Measurements from ENCODE around the gene MMP25. TPM values are rescaled to one million over a fixed set of nuclear protein-coding genes. Genes with fewer than 3 reads are reported as not detected.

MMP25 gene
- total and polyA plus RNA-seq, 2 donors (not counting 1 experiment from before 2014, with no cell fraction given), result 0.12 to 0.22 TPM

DNA sequence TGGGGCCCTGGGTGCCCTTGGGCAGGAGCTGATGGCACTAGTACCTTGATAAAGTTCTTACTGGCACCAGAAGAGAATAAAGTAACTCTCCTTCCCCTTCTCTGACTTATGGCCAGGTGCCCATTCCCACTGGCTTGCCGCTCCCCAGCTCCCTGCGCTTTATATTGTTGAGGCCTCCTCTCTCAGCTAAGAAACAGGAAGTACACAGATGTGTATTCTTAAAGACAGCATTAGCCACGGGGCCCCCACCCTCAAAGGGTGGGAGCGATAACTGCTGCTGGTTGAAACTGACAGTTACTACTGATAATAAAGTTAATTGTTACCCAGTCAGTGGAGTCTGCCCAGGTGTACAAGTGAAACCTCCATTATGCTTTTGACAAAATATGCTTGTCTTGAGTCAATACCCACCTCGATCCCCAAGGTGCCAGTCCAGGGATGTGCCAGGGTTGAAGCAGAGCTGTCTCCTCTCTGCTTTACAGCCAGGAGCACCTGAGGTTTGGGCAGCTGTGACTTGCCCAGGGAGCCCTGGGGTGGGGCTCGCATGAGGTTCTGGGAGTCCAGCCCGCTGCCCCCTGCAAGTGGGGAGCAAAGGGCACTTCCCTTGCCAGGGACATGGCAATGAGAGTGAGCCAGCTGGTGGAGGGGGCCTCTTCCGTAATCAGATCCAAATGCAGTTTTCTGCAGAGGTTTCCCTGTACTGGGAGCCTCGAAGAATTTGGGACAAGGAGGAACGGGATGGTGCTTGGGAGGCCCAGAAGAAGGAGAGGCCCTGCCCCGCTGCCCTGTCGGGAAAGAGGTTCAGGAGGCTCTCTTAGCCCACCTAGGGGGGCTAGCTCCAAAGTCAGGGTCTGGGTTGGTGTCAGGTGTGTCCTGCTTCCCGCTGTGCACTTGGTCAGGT is 39.1 kb upstream of the MMP25 start:
- H3K4me3 ChIP-seq (ENCODE audit: control extremely low read depth in 1 of 5, extremely low read depth in 1 of 5, insufficient read depth in 1 of 5, low read depth in 2 of 5, low read length in 4 of 5), result peak overlapping the region in 2 of 5 experiments; percentile 37 to 44
- peaks cover 0 to 19% (median 9%) of the 10 kb centered on the region in 4 experiments for H3K27me3 ChIP-seq (replicated peaks in 1 of 4; ENCODE audit: control extremely low read depth in 1 of 4, control insufficient read depth in 3 of 4, insufficient read depth in 4 of 4, low read length in 3 of 4)
- POLR2A ChIA-PET, result no interaction called here

GRCh38 chr16:3007957-3008689 is 38.2 kb upstream of the MMP25 start:
- H3K27ac ChIP-seq (ENCODE audit: low read length in 2 of 2), result no peak overlapping the region
- H3K9ac ChIP-seq (ENCODE audit: low read length), result peak overlapping the region; percentile 32
- Mint-ChIP-seq H3K4me1 (peaks cover 26% of the 10 kb centered on the region), H3K27me3 (peaks cover 9% of the 10 kb centered on the region), H3K4me3 (peak overlapping the region; percentile 58), H3K9me3 (ENCODE audit: insufficient read depth) (no peaks in the 10 kb centered on the region), H3K27ac (no peak overlapping the region)
- H3K9me3 ChIP-seq (ENCODE audit: control extremely low read depth in 1 of 3, control insufficient read depth in 2 of 3, insufficient read depth in 1 of 3, low read length in 2 of 3), result peaks cover 0 to 18% (median 0%) of the 10 kb centered on the region in 3 donors
- no peaks in the 10 kb centered on the region for H4K20me1 ChIP-seq (ENCODE audit: control insufficient read depth, insufficient read depth, low read length, poor library complexity, severe bottlenecking)
- no peaks in the 10 kb centered on the region for H3K36me3 ChIP-seq (replicated peaks in 1 of 2; ENCODE audit: control extremely low read depth in 1 of 2, control insufficient read depth in 1 of 2, extremely low read depth in 1 of 2, insufficient read depth in 2 of 2, low read length in 1 of 2)
- TF ChIP-seq CTCF (IDR thresholded peaks at IDR 0.05), result no peak
- TF ChIP-seq EZH2 (IDR thresholded peaks at IDR 0.05; ENCODE audit: borderline replicate concordance, insufficient read depth, low read depth, low read length, poor library complexity, severe bottlenecking), result no peak
- H3K79me2 ChIP-seq (ENCODE audit: control insufficient read depth, insufficient read depth, low read length), result no peaks in the 10 kb centered on the region
- peak overlapping the region in 2 of 5 experiments; percentile 37 to 44 for H3K4me3 ChIP-seq (ENCODE audit: control extremely low read depth in 1 of 5, extremely low read depth in 1 of 5, insufficient read depth in 1 of 5, low read depth in 2 of 5, low read length in 4 of 5)
- ChIA-PET POLR2A (no interaction called here), CTCF (interaction anchor here (0.9 to 9.6 kb wide), 5 partner anchors 16 to 121 kb away, joined by 3 to 213 read pairs (median 6); partner anchors contain the start of genes HCFC1R1 and THOC6)
- H3K4me2 ChIP-seq (replicated peaks; ENCODE audit: low read depth, low read length, poor library complexity, severe bottlenecking), result peak overlapping the region; percentile 76
- H3K27me3 ChIP-seq (replicated peaks in 1 of 4; ENCODE audit: control extremely low read depth in 1 of 4, control insufficient read depth in 3 of 4, insufficient read depth in 4 of 4, low read length in 3 of 4), result peaks cover 0 to 22% (median 10%) of the 10 kb centered on the region in 4 experiments
- intact Hi-C loops (cut with micrococcal nuclease), result no loop called here
- WGBS (ENCODE audit: insufficient coverage), result 2% methylated on average over 10 of the region's 17 CpGs
- ATAC-seq (ENCODE audit: low read depth) (no peak), DNase-seq (peak; percentile 49)
- H3K4me1 ChIP-seq (ENCODE audit: control insufficient read depth in 2 of 2, insufficient read depth in 2 of 2, low read length in 2 of 2), result peaks cover 25 to 32% of the 10 kb centered on the region in 2 donors
- H2AFZ ChIP-seq (ENCODE audit: insufficient read depth, low read depth, low read length, poor library complexity, severe bottlenecking), result peak overlapping the region; percentile 58

More for the DNA sequence above, 39.1 kb upstream of the MMP25 start:
- peak overlapping the region; percentile 58 for H3K4me3 Mint-ChIP-seq
- TF ChIP-seq EZH2 (IDR thresholded peaks at IDR 0.05; ENCODE audit: borderline replicate concordance, insufficient read depth, low read depth, low read length, poor library complexity, severe bottlenecking), result no peak
- peaks cover 9% of the 10 kb centered on the region for H3K27me3 Mint-ChIP-seq
- peak overlapping the region; percentile 32 for H3K9ac ChIP-seq (ENCODE audit: low read length)
- H3K27ac Mint-ChIP-seq, result no peak overlapping the region
- DNase-seq (no peak), ATAC-seq (ENCODE audit: low read depth) (no peak)
- no peaks in the 10 kb centered on the region for H3K9me3 Mint-ChIP-seq (ENCODE audit: insufficient read depth)
- peak overlapping the region; percentile 58 for H2AFZ ChIP-seq (ENCODE audit: insufficient read depth, low read depth, low read length, poor library complexity, severe bottlenecking)
- peaks cover 26% of the 10 kb centered on the region for H3K4me1 Mint-ChIP-seq
- 43% methylated on average over 9 of the region's 13 CpGs for WGBS (ENCODE audit: insufficient coverage)
- H3K9me3 ChIP-seq (ENCODE audit: control extremely low read depth in 1 of 3, control insufficient read depth in 2 of 3, insufficient read depth in 1 of 3, low read length in 2 of 3), result peaks cover 0 to 18% (median 0%) of the 10 kb centered on the region in 3 donors
- no peaks in the 10 kb centered on the region for H3K79me2 ChIP-seq (ENCODE audit: control insufficient read depth, insufficient read depth, low read length)
- no peaks in the 10 kb centered on the region for H3K36me3 ChIP-seq (replicated peaks in 1 of 2; ENCODE audit: control extremely low read depth in 1 of 2, control insufficient read depth in 1 of 2, extremely low read depth in 1 of 2, insufficient read depth in 2 of 2, low read length in 1 of 2)
- CTCF ChIA-PET, result interaction anchor here (0.9 to 9.6 kb wide), 5 partner anchors 16 to 122 kb away, joined by 3 to 213 read pairs (median 6); partner anchors contain the start of genes HCFC1R1 and THOC6
- peak overlapping the region; percentile 76 for H3K4me2 ChIP-seq (replicated peaks; ENCODE audit: low read depth, low read length, poor library complexity, severe bottlenecking)
- peaks cover 25 to 32% of the 10 kb centered on the region in 2 donors for H3K4me1 ChIP-seq (ENCODE audit: control insufficient read depth in 2 of 2, insufficient read depth in 2 of 2, low read length in 2 of 2)
- no peaks in the 10 kb centered on the region for H4K20me1 ChIP-seq (ENCODE audit: control insufficient read depth, insufficient read depth, low read length, poor library complexity, severe bottlenecking)
- intact Hi-C loops (cut with micrococcal nuclease), result no loop called here
- no peak overlapping the region for H3K27ac ChIP-seq (ENCODE audit: low read length in 2 of 2)
